ENCODE results near the gene GPR39.

Gene GPR39

DNA sequence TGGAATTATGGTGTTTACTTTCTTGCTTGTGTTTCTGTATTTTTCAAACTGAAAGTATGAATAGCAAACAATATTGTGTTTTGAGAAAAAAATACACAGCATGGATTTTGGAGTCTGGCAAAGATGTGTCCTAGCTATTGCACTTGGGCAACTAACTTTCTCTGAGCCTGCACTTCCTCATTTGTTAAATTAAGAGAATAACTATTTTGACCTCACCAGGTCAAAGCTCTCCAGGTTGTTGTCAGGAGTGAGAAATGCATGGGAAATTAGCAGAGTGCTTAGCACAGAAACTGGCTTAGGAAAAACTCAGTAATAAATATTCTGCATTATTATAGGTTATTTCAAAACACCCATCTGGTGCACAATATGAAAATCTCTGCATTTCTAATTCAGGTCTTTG is 225.2 kb downstream of the GPR39 start:
- no peak for DNase-seq (ENCODE audit: low read depth in 3 of 3)

DNA sequence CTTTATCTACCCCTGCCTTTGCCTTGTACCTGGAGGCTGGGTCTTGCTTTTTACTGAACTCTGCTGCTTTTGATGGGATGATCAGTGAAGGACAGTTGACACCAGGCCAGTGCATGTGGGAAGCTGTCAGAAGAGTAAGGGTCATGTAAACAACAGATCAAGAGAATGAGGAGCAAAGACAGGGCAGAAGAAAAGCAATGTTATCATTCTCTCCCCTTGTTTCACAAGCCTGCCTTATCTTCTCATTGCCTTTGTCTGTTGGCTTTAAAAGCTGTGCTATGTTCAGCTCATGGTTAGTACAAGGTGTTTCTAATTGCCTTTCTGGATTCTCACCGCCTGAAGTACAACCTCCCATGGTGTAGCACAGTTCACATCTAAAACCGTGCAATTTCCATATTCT is 225.8 kb downstream of the GPR39 start:
- no peak for DNase-seq (ENCODE audit: low read depth in 3 of 3)

DNA sequence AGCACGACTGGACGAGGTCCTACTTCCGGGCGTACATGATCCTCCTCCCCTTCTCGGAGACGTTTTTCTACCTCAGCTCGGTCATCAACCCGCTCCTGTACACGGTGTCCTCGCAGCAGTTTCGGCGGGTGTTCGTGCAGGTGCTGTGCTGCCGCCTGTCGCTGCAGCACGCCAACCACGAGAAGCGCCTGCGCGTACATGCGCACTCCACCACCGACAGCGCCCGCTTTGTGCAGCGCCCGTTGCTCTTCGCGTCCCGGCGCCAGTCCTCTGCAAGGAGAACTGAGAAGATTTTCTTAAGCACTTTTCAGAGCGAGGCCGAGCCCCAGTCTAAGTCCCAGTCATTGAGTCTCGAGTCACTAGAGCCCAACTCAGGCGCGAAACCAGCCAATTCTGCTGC is 228.6 kb downstream of the GPR39 start:
- DNase-seq (ENCODE audit: low read depth in 3 of 3) = no peak

DNA sequence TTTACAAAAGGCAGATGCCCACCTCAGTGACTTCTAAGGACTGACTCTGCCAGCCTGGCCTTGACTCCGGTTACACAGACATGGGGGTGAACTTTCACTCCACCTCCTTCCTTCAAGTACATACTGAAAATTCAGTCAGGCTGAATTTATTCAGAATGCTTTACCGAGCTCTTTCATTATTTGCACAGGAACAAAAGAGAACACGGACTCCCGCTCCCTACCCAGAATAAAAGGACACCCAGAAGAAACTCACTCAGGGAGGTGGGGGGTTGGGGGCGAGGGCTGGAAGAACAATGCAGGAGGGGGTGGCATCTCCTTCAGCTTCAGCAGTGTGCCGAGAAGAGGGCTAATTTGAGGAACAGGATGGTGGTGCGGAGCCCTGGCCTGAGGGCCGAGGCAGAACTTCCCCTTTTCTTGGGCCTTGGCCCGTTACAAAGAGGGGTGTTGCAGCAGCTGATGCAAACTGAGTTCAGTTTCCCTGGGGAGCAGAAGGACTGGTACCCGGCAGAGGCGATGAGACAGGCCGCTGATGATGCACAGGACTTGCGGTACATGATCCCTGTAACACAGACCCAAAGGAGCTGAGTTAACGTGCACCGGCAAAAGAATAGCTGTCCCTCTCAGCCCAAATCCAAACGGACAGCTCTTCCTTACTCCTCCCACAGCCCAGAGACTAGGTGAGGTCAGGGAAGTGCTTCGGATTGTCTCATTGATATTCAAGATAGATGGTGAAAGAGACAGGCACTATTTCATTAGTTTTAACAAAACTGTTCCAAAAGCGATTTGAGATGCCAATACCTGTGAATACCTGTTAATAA is 229.3 kb downstream of the GPR39 start:
- DNase-seq (ENCODE audit: low read depth in 3 of 3) = no peak

DNA sequence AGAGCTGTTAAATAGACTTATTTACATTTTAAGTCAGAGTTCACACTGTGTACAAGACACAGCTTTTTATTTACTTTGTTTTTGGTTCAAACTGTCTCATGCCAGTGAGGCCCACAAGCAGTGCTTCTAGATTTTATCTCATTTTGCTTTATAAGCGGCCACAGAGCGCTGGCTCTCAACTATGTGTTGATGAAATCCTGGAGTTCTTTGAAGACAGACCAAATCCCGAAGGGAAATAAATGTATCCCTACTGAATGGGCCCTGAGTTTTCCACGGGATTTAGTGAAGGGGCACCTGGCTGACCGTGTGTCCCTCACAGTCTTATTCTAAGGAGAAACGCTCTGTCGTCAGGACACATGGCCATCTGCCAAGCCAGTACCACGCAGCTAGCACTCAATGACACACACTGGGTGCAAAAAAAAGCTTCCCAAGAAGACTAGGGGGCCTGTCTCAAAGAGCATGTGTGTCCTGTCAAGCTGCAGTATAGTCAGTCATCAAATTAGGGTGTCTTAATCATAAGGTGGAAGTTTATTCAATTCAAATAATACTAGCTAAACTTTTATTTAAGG is 230.0 kb downstream of the GPR39 start:
- DNase-seq (ENCODE audit: low read depth in 3 of 3) = no peak

DNA sequence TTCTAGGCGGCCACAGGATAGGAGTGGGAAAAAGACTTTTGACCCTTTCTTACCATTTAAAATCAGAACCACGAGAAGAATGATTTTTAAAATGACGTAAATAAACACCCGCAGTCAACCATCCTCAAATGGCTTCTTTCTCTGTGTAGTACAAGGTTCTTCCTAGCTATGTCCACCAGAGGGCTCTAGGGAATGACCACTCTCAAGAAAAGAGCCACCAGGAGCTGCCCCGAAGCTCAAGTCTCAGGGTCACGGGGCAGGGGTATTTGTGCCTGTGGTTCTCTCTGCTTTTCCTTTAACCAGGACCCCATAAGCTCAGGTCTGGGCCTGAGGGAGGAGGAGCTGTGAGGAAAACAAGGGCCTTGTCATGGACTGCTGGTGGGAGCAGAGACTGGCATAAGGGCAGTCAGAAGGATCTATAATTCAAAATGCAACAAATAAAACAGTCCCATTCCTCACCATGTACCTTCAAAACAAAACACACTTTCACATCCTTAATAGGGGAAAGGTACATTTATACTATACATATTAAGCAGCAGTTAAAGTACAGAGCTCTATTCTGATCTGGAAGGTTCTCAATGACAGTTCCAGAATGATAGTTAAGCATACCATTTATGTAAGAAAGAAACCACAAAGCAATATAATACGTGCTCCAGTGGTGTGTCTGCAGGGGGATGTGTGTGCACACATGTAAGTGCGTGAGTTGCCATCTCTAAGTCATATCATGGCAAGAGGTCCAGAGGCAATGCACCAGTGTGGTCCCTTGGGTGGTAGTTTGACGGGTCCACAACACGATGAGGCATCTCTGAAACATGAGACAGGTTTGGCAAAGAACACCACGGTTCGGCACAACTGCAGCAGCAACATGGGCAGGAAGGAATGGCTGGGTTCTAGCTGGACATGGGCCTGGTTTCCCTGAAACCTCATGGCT is 234.8 kb downstream of the GPR39 start:
- no peak for DNase-seq (ENCODE audit: low read depth in 3 of 3)

DNA sequence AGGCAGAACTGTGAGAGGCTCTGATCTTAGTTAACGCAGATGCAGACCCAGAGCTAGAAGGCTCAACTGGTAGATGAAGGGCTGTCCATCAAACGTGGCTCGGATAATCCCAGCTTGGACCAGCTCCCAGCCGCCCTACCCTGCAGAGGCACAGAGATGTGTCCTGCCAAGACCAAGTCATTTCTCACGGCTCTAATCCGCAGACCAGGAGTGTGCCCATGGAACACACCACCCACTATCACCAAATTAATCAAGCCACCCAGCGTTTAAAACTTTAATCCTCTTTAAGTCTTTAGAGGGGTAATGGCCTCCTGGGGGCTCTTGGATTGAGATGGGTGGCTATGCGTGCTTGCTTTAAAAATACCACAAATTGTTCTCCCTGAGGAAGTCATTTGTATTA is 235.9 kb downstream of the GPR39 start:
- DNase-seq (ENCODE audit: low read depth in 3 of 3) = no peak

DNA sequence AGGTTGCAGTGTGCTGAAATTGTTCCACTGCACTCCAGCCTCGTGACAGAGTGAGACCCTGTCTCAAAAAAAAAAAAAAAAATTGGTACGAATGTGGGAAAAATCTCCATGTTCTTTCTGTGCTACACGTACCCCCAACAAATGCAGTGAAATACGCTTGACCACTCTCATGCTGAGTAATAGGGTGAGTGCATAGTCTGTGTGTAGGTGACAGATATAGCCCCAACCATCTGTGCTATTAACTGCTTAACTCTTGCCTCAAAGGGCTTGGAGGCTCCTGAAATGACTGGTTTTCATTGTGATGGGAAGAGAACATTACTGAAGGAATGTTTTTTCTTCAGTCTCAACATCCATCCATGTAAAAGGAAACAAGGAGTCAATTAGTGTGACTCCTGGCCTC is 237.7 kb downstream of the GPR39 start:
- DNase-seq (ENCODE audit: low read depth in 3 of 3) = no peak

DNA sequence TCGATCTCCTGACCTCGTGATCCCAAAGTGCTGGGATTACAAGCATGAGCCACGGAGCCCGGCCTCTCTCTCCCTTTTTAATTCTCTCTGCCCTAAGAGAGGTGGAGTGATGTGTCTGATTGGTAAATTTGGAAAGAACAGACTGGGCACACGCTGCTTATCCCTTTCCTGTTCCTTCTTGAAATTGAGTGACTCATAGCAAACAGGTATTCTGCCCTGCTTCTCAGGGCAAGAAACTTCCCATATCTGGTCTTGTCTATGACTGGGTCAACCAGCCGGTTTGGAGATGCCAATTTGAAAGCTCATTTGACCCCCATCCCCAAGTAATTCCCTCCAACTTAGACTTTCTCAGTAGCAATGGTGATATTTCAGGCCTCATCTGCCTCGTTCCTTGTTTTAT is 238.4 kb downstream of the GPR39 start:
- DNase-seq (ENCODE audit: low read depth in 3 of 3) = no peak

DNA sequence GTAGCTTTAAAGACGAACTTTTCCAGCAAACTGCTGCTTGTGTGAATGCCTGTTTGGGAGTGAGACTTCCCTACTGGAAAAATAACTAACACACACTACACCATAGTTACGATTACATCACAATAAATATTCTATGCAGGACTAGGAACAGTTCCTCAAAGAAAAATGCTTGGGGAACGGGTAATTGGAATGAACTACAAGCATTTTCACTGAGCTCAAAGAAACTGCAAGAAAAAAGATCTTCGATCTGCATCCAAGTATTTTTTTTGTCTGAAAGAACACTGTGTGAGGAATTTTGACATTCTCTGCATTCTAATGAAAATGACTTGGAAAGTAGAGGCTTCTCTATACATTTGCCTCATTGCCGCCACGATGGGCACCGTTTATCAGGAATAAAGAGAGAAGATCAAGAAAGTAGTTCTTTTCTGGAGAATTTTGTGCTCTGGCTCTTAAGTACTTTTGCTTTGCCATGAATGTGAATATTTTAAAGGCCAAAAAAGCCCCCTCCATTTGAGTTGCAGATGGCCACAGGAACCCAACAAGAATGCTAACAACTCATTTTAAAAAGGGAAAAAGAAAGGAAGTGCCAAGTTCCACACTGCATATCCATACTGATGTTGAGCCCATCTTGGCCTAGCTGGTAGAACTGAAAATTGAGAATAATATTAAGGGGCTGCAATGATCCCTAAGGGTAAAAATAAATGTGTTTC is 239.8 kb downstream of the GPR39 start:
- DNase-seq (ENCODE audit: low read depth in 3 of 3) = no peak

DNA sequence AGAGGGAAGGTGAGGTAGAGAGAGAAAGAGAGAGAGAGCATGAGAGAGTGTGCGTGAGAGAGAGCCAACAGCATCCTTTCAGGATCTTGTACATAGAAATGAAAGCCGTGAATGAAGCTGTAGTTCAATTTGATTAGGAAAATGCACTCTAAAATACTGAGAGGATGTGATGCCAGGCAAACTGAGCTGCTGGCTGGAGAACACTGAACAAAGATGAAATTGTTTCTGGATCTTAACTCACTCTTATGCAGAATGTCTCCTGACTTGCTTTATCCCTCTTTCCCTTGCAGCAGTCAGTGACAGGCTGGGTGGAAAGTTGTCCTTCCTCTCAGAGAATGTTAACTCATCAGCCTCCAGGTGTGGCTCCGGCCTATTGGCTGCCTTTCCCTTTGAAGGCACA is 242.7 kb downstream of the GPR39 start:
- no peak for DNase-seq (ENCODE audit: low read depth in 3 of 3)

DNA sequence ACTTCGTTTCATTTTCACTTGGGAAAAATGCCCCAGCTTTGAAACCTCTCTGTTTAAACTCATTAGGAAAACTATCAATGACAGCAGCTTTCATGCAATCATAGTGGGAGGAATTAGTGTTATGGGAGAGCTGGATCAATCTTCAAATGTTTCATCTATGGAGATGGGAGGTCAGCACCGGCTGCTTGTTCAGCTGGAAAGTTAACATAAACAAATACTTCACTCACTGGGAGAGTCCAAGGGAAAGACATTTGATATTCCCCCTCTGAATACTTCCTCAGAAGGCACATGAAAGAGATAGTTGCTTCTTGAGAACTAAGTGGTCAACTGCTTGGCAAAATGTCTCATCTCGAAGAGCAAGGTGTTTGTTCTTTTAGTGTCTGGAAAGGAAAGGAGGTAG is 246.1 kb downstream of the GPR39 start:
- no peak for DNase-seq (ENCODE audit: low read depth in 3 of 3)

DNA sequence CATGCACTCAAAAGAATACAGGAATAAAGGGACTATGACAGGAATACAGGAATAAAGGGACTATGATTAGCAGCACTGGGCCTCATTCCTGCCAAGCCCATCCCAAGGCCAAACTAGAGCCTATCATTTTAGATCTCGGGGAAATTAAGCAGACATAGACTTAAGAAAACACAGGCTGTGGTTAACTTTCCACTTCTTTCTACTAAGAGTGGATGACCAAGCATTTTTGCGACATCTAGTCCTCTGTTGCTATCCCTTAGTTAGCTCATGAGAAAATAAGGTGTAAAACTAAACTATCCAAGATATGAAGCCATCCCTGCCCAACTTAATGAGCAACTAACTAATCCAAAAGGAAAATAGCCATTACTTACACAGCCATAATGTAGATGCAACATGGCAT is 247.5 kb downstream of the GPR39 start:
- no peak for DNase-seq (ENCODE audit: low read depth in 3 of 3)

DNA sequence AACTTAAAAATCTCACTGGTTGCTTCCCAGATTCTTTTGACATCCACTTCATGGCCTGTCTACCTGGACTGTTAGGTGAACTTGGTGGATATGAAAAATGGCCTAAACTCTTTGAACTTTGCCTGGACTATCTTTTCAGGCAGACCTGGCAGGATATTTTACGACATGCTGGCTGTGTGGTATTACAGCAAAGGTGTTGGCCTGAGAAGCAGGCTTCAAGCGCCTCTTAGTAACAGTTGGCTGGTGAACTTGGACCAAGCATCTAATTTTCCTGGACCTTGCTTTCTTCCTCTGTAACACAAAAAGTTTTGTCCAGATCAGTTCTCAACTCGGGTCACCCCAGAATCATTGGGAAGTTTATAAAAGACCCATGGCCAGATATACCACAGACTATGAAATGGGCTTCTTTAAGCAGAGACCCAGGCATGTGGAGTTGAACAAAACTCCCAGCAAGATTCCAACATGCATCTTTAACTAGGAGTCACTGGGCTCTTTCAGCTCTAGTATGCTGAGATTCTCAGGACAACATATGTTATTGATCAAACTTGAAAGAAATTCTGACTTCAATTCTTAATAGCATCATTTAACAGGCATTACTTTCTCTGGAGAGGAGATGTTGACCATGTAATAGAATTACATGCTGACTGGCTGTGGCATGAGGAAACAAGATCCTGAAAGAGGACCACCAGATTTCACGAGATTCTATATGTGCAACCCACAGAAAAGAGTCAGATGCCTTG is 249.0 kb downstream of the GPR39 start:
- DNase-seq (ENCODE audit: low read depth in 3 of 3) = no peak

DNA sequence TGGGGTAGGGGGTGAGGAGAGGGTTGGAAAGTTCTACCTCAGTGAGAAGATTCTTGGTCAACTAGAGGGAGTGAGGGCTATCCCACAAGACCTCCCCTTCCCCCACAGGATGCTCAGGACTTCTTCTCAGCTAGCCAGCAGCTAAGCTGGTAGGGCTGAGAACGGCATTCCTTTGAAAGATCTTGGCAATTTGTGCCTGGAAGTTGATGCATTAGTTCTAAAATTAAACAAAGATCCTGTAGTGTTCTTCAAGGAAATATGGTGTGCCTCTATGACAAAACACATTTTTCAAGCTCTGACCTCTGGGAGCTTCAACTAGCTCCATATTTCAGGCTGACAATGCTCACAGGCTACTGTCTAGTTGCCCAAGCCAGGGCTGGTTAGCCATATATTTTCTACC is 251.1 kb downstream of the GPR39 start:
- no peak for DNase-seq (ENCODE audit: low read depth in 3 of 3)

DNA sequence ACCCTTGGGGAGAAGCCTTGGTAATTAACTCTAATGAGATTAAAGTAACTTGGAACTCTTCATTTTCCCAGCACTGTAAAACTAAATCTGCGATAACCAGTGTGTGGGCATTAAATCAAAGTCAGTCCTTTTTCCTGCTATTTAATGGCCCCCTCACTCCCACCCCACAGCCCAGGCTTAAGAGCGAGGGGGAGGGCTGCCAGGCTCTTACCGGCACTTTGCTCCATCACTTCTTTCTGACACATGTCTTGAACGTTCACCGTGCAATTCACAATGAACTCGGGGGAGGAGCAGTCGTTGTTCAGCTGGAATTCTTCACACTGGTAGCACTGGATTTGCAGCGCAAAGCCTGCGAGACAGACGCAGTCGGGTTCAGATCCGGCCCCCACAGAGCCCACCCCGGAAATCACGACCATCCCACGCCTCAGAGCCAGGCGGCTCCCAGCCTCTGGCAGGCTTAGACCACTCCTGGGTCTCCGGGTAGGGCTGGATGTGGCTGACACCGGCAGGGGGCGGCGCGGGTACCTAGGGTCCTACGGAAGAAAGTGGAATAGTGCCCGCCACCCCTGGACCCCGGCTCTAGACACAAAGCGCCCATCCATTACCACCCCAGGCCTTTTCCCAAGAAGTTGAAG is 251.7 kb downstream of the GPR39 start:
- DNase-seq (ENCODE audit: low read depth in 3 of 3) = no peak

DNA sequence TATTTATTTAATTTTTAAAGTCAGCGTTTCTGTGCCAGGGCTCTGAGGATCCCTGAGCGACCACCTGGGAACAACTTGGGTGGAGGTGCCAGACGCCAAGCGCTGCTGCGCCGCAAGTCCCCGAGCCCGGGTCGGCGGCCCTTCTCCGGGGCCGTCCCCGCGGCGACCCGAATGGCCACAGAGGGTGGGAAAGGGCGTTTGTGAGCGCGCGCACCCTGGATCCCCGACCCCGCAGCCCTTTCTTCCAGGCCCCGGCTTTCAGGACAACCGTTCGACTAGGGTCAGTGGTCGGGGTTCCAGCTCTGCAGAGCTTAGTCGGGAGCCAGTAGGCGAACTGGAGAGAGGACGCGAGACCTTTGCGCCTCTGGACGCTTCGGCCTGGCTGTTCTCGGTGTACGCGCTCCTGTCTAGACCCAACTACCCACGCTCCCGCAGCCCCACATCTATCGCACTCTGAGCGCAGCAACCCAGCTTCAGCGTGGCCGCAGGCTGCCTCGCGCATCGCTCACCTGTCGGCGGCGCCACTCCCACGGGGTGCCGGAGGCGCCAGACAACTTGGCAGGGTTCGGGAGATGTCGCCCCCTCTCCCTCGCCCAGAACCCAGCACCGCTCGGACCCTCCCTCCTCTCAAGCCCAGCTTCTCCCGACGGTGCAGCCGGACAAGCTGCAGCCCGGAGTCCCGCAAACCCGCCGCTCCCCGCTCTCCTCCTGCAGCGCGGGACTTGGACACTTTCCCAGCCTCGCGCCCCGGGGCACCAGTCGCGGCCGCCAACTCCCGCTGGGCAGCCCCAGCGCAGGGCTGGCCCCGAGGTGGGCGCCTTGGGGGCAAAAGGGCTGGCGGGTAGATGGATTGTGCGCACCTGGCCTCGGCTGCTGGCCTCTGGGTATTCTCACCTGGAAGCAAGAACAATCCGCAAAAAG is 252.6 kb downstream of the GPR39 start:
- no peak for DNase-seq (ENCODE audit: low read depth in 3 of 3)

DNA sequence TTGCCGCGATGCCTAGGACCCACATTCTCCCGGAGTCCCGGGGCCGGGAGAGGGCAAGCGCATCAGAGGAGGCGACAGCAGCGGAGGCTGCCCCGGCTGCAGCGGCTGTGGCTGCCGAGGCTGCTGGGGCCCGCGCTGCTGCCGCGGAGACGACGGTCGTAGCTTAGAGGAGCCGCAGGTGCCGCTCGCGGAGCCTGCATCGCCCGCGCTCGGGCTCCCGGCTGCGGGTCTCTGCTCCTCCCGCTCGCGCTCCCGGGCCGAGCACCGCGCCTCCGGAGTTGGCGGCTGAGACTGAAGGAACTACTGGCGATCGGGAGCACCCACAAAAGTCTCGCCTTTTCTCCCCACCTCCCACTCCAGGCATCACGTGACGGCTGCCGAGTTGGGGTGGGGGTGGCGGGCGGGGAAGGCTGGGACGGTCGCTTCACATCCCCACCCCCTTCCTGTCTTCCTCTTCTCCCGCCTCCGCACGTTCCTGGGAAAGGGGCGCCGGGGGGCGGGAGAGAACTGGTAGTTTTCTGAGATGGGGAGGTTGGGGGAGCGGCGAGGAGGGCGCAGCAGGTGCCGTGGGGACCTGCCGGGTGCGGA is 253.4 kb downstream of the GPR39 start, which contains the start of gene LYPD1:
LYPD1 (minus strand) TSS at position 298 of the 588 bp plus-strand sequence; CDS start at position 25, 273 bp downstream.
- no peak for DNase-seq (ENCODE audit: low read depth in 3 of 3)

DNA sequence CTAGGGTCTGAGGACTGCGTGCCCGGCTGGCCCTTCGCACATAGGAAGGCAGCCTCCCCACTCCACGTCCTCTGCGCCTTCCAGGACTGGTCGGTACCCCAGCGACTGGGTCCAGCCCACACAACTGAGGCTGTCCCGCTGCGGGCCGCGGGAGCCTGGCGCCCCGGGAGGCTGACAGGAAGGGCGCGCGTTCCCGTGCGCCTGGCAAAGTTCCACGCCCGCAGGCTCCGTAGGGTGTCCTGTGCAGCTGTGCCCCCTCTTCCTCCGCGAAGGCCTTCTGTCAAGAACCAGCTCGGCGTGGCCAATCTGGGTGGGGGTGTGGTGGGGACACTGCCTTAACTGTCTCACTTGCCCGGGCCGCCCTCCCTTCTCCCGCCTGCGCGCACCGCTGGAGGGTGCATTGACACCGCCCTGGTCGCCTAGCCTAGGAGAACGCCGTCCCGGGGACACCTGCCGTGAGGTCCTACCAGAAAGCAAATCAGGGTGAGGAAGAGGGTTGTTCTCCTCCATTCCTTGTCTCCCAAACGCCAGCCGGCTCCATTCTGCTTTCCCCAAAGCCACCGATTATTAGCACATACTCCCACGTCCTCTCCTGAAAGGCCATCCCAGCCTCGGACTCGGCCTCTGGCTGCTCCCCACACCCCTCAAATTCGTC is 254.0 kb downstream of the GPR39 start:
- DNase-seq (ENCODE audit: low read depth in 3 of 3) = no peak
